Right lobe of liver (tissue), 6 donors: ENCODE measurements around the gene DPYD. TPM values are rescaled to one million over a fixed set of nuclear protein-coding genes. Genes with fewer than 3 reads are reported as not detected.

Source experiments
- ATAC-seq, 4 donors: fragments of 200-7000 bp; cut with Tn5 transposase; one replicate each; pipeline ENCODE4 v1.9.1; 2020; ENCODE audit warnings: mild to moderate bottlenecking in 4 of 4, moderate library complexity in 4 of 4
- DNase-seq, 3 donors: peaks; one replicate each; pipeline ENCODE4 v3.0.0-alpha.2; 2020
- H3K27ac ChIP-seq, 3 donors: fragments of 200-600 bp; one replicate each; pipeline ENCODE4 v1.8.0; 2022
- H3K27me3 ChIP-seq, 2 donors: fragments of 200-600 bp; one replicate each; pipeline ENCODE4 v1.8.0; 2022
- H3K36me3 ChIP-seq, 4 donors: fragments of 200-600 bp; sonication (generic) in 1 of 4; one replicate each; pipeline versions ENCODE4 v1.5.1 to v1.8.0; 2017 to 2022; ENCODE audit warnings: control low read depth in 1 of 4
- H3K4me1 ChIP-seq, 4 donors: fragments of 200-600 bp; sonication (generic) in 1 of 4; one replicate each; pipeline versions ENCODE4 v1.5.1 to v1.8.0; 2017 to 2022; ENCODE audit warnings: control low read depth in 1 of 4
- H3K4me3 ChIP-seq, 3 donors: fragments of 200-600 bp; one replicate each; pipeline ENCODE4 v1.8.0; 2022
- H3K9me3 ChIP-seq, 4 donors: fragments of 200-600 bp; sonication (generic) in 1 of 4; one replicate each; pipeline versions ENCODE4 v1.5.1 to v1.8.0; 2017 to 2022; ENCODE audit warnings: control low read depth in 1 of 4
- POLR2A ChIP-seq: fragments of 450-650 bp; IDR thresholded peaks from one replicate; pipeline ENCODE4 v1.6.1; 2017; ENCODE audit warnings: antibody characterized with exemption, mild to moderate bottlenecking
- WGBS: methylation state at CpG from one replicate; pipeline ENCODE4 v1.1.6; 2018; ENCODE audit warnings: low coverage, low lambda C conversion rate; ENCODE audit not compliant: insufficient coverage; ENCODE audit errors: missing lambda C conversion rate; 5-methylcytosine and 5-hydroxymethylcytosine counted together
- intact Hi-C, 2 donors: fragments of 100-400 bp; cut with DNase I; formaldehyde crosslinking; loops; one replicate each; pipeline versions ENCODE4 v1.11.2 to v1.14.1; 2022
- total RNA-seq, 6 experiments: library from RNA; depleted of rRNA in 2 of 6; stranded (reverse); fragments of >200 nt in 2 of 6; fragmentation: NEBNext Ultra II Directional in 3 of 6; extraction: Animal tissue kit (Norgen Biotek cat#: 25700) in 3 of 6; gene quantifications; one replicate each; pipeline versions ENCODE4 v1.1.0 to v1.2.4, GENCODE V29; 2016 to 2023
- TF ChIP-seq, protein P1 (sequence below), 4 donors: fragments of 200-600 bp in 3 of 4; fragments of 450-650 bp in 1 of 4; IDR thresholded peaks; one replicate each; pipeline versions ENCODE4 v1.5.1 to v1.8.0; 2016 to 2022; ENCODE audit warnings: antibody characterized with exemption in 4 of 4, mild to moderate bottlenecking in 2 of 4
- donor health status: DM: no; HTN: yes; CAD: no.
- donor health status: DM: no; HTN: no; CAD: no.
- donor health status: DM: no; HTN: no; CAD: no.
- donor health status: DM: no; HTN: yes; CAD: no.
- donor health status: DM: no; HTN: yes; CAD: no.

The DPYD gene
- total RNA-seq, 6 experiments from 2014 or later = 25.2 to 74.4 (median 40.0) TPM

DNA sequence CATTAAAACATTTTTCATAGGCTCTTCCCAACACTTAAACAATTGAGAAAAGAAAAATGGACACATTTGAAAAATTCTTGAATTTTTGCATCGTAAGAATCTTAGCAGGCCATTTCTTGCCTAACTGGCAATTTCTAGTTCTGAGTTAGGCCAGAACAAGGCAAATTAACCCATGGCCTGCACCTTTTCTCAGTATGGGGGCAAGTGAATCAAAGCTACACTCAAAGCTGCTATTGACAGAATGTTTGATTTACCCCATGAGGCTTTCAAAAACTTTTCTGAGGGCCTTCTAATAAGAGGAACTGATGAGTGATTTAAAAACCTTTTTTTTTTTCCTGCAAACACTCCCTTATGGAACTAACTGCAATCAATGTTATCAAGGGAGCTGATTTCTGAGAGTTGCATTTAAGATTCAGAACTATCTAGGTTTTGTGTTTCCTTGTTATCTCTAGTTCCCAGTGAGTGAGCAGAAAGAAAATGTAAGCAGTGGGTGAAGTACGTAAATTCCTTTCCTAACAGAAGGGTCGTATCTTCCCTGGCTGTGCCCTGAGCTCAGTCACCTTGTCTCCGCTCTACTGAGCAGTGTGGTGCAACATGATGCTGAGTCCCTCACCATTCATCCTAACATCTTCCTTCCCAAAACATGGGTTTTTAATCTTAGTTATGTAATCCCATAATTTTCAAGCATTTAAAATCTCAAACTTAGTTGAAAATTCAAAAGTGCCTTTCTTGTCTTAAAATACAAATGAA, 353.7 kb downstream of the DPYD start:
- no peaks in the 10 kb centered on the region for H3K4me1 ChIP-seq
- H3K4me3 ChIP-seq = no peak overlapping the region
- WGBS = 93% methylated on average over 4 of the region's 4 CpGs
- ATAC-seq (no peak), DNase-seq (no peak)
- H3K27ac ChIP-seq = no peak overlapping the region
- intact Hi-C loops = no loop called here
- no peaks in the 10 kb centered on the region for H3K27me3 ChIP-seq
- H3K9me3 ChIP-seq = no peaks in the 10 kb centered on the region
- TF ChIP-seq, protein P1, sequence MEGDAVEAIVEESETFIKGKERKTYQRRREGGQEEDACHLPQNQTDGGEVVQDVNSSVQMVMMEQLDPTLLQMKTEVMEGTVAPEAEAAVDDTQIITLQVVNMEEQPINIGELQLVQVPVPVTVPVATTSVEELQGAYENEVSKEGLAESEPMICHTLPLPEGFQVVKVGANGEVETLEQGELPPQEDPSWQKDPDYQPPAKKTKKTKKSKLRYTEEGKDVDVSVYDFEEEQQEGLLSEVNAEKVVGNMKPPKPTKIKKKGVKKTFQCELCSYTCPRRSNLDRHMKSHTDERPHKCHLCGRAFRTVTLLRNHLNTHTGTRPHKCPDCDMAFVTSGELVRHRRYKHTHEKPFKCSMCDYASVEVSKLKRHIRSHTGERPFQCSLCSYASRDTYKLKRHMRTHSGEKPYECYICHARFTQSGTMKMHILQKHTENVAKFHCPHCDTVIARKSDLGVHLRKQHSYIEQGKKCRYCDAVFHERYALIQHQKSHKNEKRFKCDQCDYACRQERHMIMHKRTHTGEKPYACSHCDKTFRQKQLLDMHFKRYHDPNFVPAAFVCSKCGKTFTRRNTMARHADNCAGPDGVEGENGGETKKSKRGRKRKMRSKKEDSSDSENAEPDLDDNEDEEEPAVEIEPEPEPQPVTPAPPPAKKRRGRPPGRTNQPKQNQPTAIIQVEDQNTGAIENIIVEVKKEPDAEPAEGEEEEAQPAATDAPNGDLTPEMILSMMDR (IDR thresholded peaks at IDR 0.05) = no peak
- no peak for TF ChIP-seq POLR2A
- H3K36me3 ChIP-seq = peaks cover 0 to 7% (median 2%) of the 10 kb centered on the region in 4 donors

DNA sequence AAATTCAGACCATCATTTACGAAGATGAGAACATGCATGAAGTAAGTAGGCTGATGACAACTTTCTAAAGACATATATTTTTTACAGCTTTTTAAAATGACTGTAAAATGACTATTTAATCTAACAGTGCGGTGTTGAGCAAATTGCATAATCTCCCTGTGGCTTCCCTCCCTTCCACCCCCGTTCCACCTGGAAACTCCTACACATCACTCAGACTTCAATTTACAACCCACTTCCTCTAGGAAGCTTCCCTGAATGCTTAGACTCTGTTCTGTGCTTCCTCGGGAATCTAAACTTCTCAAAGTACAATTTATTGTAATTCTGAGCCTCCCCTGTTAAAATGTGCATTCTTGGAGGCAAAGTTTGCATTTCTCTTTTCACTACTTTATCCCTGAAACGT, 354.9 kb downstream of the DPYD start:
- TF ChIP-seq, protein P1 (IDR thresholded peaks at IDR 0.05) = no peak
- no peak for TF ChIP-seq POLR2A
- Histone ChIP-seq H3K4me3 (no peak overlapping the region), H3K27me3 (no peaks in the 10 kb centered on the region), H3K4me1 (no peaks in the 10 kb centered on the region), H3K27ac (no peak overlapping the region), H3K36me3 (peaks cover 0 to 5% (median 2%) of the 10 kb centered on the region in 4 donors), H3K9me3 (no peaks in the 10 kb centered on the region)
- ATAC-seq = no peak
- DNase-seq = no peak
- 91% methylated on average over 4 of the region's 5 CpGs for WGBS
- intact Hi-C loops = no loop called here

DNA sequence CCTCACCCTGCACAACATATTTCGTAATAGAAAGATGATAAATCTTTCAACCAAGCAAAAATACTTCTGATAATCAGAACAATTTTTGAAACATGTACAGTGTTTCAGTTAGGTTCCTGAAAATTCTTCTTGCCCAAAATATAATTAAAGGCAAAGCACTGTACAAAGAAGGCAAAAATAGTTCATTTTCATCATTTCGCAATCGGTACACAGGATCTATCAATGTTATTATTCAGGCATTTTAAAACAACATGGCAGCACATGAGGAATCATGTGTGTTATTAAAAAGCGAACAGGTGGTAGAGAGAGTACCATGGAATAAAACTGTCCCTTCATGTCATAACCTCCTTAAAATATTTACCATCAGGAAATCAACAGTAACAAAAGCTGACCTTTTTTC, 356.9 kb downstream of the DPYD start:
- Histone ChIP-seq H3K9me3 (no peaks in the 10 kb centered on the region), H3K4me1 (no peaks in the 10 kb centered on the region), H3K36me3 (peaks cover 0 to 5% (median 2%) of the 10 kb centered on the region in 4 donors), H3K27ac (no peak overlapping the region), H3K4me3 (no peak overlapping the region), H3K27me3 (no peaks in the 10 kb centered on the region)
- ATAC-seq (no peak), DNase-seq (no peak)
- intact Hi-C loops = no loop called here
- TF ChIP-seq POLR2A = no peak
- TF ChIP-seq, protein P1 (IDR thresholded peaks at IDR 0.05) = no peak
- 99% methylated on average over 4 of the region's 4 CpGs for WGBS

DNA sequence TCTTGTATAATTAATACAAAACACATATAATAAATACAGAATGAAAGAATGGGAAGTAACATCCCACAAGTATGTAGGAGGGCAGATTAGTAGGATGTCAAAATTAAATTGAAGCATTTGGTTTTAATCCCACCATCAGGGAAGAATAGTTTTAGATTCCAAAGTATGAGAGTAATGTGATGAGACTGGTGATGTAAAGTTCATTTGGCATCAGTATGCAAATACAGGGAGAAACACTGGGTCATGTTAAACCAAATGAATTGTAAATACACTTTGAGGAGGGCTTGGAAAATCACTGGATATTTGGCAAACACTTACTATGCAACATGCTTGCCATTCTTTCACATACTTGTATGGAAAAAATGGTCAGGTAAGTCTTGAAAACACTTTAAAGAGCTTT, 358.8 kb downstream of the DPYD start:
- no peak overlapping the region for H3K27ac ChIP-seq
- no peak overlapping the region for H3K4me3 ChIP-seq
- no peak for ATAC-seq
- H3K36me3 ChIP-seq = peaks cover 0 to 5% (median 0%) of the 10 kb centered on the region in 4 donors
- H3K27me3 ChIP-seq = no peaks in the 10 kb centered on the region
- no peaks in the 10 kb centered on the region for H3K9me3 ChIP-seq
- TF ChIP-seq POLR2A = no peak
- TF ChIP-seq, protein P1 (IDR thresholded peaks at IDR 0.05) = no peak
- no peaks in the 10 kb centered on the region for H3K4me1 ChIP-seq
- intact Hi-C loops = no loop called here
- DNase-seq = no peak
